Common myeloid progenitor, CD34-positive (primary cell): ENCODE measurements around the gene THRB.

Experiments used
- CTCF ChIA-PET: fragments of 350-600 bp; sonication (Branson Sonifier 250); formaldehyde crosslinking; loops from one replicate; lab custom pipeline; 2021; ENCODE audit warnings: antibody characterized with exemption; lab: Charles Lee
- POLR2A ChIA-PET: fragments of 350-600 bp; sonication (Branson Sonifier 250); formaldehyde crosslinking; loops from one replicate; lab custom pipeline; 2021; ENCODE audit warnings: antibody characterized with exemption; lab: Charles Lee
- DNase-seq, 3 donors: peaks; one replicate each; pipeline versions ENCODE4 v3.0.0 to v3.0.0-alpha.2; 2013
- H3K27ac ChIP-seq, 2 experiments: 1 replicate in 1 of 2; 2 replicates in 1 of 2; pipeline ENCODE4 v1.7.0; 2013; ENCODE audit warnings: inconsistent platforms in 2 of 2, low read length in 2 of 2, mild to moderate bottlenecking in 2 of 2, low read depth in 1 of 2, moderate library complexity in 1 of 2; ENCODE audit not compliant: severe bottlenecking in 2 of 2, insufficient read depth in 1 of 2, poor library complexity in 1 of 2
- H3K27me3 ChIP-seq, 5 experiments: replicated peaks in 2 of 5; 1 replicate in 3 of 5; 2 replicates in 2 of 5; pipeline versions ENCODE4 v1.6.1 to v1.7.0; 2013; ENCODE audit warnings: low read length in 4 of 5, mild to moderate bottlenecking in 2 of 5, moderate library complexity in 2 of 5, inconsistent platforms in 1 of 5; ENCODE audit not compliant: insufficient read depth in 5 of 5, control insufficient read depth in 4 of 5
- H3K36me3 ChIP-seq, 4 experiments: 1 replicate in 2 of 4; 2 replicates in 2 of 4; pipeline versions ENCODE4 v1.6.1 to v1.7.0; 2013; ENCODE audit warnings: low read length in 3 of 4, control low read depth in 1 of 4, mild to moderate bottlenecking in 1 of 4; ENCODE audit not compliant: control insufficient read depth in 4 of 4, insufficient read depth in 4 of 4
- H3K4me1 ChIP-seq, 4 experiments: 1 replicate in 3 of 4; 2 replicates in 1 of 4; pipeline versions ENCODE4 v1.6.1 to v1.7.1; 2013; ENCODE audit warnings: low read length in 3 of 4, mild to moderate bottlenecking in 3 of 4, control low read depth in 1 of 4, inconsistent platforms in 1 of 4, moderate library complexity in 1 of 4; ENCODE audit not compliant: control insufficient read depth in 4 of 4, insufficient read depth in 4 of 4; ENCODE audit errors: control extremely low read depth in 1 of 4
- H3K4me3 ChIP-seq, 7 experiments: 1 replicate in 4 of 7; 2 replicates in 3 of 7; pipeline versions ENCODE4 v1.5.1 to v1.7.0; 2013; ENCODE audit warnings: mild to moderate bottlenecking in 7 of 7, low read length in 6 of 7, moderate library complexity in 6 of 7, inconsistent platforms in 2 of 7, low read depth in 2 of 7, control low read depth in 1 of 7; ENCODE audit not compliant: insufficient read depth in 4 of 7, control insufficient read depth in 1 of 7; ENCODE audit errors: extremely low read depth in 1 of 7
- H3K9me3 ChIP-seq, 5 experiments: 1 replicate in 4 of 5; 2 replicates in 1 of 5; pipeline versions ENCODE4 v1.6.1 to v1.7.1; 2013; ENCODE audit warnings: low read length in 4 of 5, mild to moderate bottlenecking in 2 of 5, inconsistent platforms in 1 of 5, low read depth in 1 of 5, moderate library complexity in 1 of 5; ENCODE audit not compliant: control insufficient read depth in 4 of 5, insufficient read depth in 2 of 5; ENCODE audit errors: control extremely low read depth in 1 of 5
- WGBS: methylation state at CpG from one replicate; pipeline ENCODE4 v1.1.5; 2013; ENCODE audit not compliant: insufficient coverage; 5-methylcytosine and 5-hydroxymethylcytosine counted together

The THRB gene

DNA sequence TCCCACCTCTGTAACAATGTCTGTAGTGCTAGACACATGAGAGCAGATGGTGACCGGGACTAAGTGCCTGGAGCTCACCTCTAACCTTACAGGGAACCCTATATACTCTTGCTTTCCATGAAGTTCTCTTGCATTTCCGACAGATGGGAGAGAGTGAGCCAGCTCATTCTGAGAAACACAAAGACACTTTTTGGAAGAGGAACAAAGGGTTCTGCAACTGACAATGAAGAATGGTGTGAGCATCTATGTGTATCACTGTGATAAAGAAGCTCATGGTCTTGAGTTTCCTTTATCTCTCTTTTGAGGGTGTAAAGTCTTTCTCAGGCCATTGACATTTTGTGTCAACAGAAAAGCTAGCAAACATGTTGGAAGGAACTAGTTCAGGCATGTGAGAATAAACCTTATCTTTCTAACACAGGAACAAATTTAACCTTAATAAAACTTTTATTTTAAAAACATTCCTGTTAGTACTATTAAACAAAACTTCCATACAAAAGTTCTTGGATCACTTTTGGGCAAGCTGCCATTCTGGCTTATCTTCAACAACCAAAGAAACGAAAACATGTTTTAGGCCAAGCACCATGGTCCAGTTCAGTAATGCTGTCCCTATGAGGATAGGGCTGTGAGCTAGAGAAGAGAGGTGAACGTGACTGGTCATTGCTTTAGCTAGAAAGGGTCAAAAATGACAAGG lies 142.7 kb downstream of the THRB start:
- ChIA-PET POLR2A (no interaction called here), CTCF (interaction anchor here (0.8 to 1.6 kb wide), 4 partner anchors 9 to 165 kb away, joined by 3 to 4 read pairs (median 3); no protein-coding TSS in a partner anchor)

DNA sequence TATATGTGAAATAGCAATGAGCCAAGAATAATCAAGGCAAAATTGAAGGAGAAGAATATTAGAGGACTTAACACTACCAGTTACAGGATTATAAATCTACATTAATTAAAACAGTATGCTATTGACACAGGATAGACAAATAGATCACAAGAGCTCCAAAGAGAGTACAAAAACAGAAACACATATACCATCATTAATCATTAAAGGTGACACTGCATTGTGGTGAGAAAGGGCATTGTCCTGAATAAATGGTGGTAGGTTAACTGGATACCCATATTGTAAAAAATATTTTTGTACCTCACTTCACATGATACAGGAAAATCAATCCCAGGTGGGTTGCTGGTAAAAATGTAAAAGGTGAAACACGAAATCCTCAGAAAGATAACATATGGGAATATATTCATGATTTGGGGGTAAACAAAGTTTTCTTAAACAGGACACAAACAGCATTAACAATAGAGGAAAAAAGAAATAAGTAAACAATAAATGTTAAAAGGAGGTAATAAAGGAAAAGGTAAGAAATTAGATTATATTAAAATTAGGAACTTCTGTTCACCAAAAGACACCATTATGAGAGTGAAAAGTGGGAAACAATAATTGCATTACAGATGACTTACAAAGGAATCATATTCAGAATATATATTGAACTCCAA lies 145.2 kb downstream of the THRB start:
- no CpG with 5 or more reads among the region's 1 CpG for WGBS
- Histone ChIP-seq H3K27ac (peak overlapping the region in 1 of 2 experiments; percentile 52), H3K4me3 (no peak overlapping the region), H3K27me3 (no peaks in the 10 kb centered on the region), H3K9me3 (no peaks in the 10 kb centered on the region), H3K4me1 (no peaks in the 10 kb centered on the region), H3K36me3 (no peaks in the 10 kb centered on the region)
- CTCF ChIA-PET, result no interaction called here
- no peak for DNase-seq
- POLR2A ChIA-PET, result no interaction called here

More for the DNA sequence above, 142.7 kb downstream of the THRB start:
- H3K27me3 ChIP-seq, result no peaks in the 10 kb centered on the region
- H3K4me3 ChIP-seq, result no peak overlapping the region
- H3K27ac ChIP-seq, result peak overlapping the region in 1 of 2 experiments; percentile 55
- no peaks in the 10 kb centered on the region for H3K9me3 ChIP-seq
- DNase-seq, result peak in 1 of 3 donors; percentile 37
- H3K4me1 ChIP-seq, result no peaks in the 10 kb centered on the region
- WGBS, result 88% methylated on average over 1 of the region's 4 CpGs
- H3K36me3 ChIP-seq, result no peaks in the 10 kb centered on the region

DNA sequence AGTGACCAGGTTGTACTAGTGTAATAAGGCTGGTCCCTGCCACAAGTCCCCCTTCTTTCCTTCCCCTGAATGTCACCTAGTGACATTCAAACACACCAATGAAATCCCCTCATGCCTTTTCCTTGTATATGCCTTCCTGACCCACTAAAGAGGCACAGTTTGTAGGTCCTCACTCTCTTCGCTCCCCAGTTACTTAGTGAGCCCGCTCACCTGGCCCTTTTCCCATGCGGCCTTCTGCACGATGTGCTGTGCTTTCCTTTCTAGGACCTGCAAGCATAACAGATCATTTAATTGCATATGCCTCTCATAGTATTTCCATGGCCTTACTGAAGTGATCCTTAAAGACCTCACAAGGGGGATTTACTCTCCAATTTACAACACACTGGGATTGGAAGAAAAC lies 146.3 kb downstream of the THRB start:
- H3K4me3 ChIP-seq, result no peak overlapping the region
- no peaks in the 10 kb centered on the region for H3K4me1 ChIP-seq
- 98% methylated on average over 4 of the region's 4 CpGs for WGBS
- POLR2A ChIA-PET, result no interaction called here
- CTCF ChIA-PET, result no interaction called here
- H3K27me3 ChIP-seq, result no peaks in the 10 kb centered on the region
- no peak for DNase-seq
- H3K36me3 ChIP-seq, result no peaks in the 10 kb centered on the region
- no peaks in the 10 kb centered on the region for H3K9me3 ChIP-seq
- H3K27ac ChIP-seq, result no peak overlapping the region

DNA sequence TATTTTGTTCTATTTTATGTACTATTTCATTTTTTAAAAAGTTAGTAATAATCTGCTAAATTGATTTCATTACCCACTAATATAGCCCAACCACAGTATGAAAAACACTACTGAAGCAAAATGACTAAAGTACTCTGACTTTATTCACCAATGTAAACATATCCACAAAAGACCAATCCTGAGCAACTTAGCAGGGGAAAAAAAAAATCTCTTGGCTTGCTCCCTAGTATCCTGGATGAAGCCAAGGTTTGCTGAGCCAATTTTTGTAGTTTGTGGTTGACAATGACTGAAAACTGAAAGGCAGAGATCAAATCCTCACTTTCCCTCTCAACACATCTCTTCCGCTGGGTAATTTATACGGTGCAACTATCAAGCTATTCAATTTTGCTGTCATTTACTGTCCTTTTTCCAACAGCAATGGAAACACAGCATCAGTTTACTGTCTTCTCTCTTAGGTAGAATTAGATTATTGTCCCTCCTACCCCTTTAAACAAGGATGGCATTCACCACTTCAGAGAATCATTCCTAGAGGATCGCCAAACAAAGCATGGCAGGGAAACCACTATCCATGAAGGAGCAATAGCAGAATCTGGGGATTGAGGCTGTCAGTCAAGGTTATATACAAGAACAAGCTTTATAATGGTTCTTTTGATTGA lies 149.7 kb downstream of the THRB start:
- no peaks in the 10 kb centered on the region for H3K27me3 ChIP-seq
- no peak for DNase-seq
- no peaks in the 10 kb centered on the region for H3K36me3 ChIP-seq
- H3K4me3 ChIP-seq, result no peak overlapping the region
- no peaks in the 10 kb centered on the region for H3K4me1 ChIP-seq
- no peak overlapping the region for H3K27ac ChIP-seq
- POLR2A ChIA-PET, result interaction anchor here (0.8 kb wide), 1 partner anchor 16 kb away, joined by 3 read pairs; no protein-coding TSS in a partner anchor
- CTCF ChIA-PET, result no interaction called here
- WGBS, result 100% methylated on average over 3 of the region's 3 CpGs
- H3K9me3 ChIP-seq, result no peaks in the 10 kb centered on the region

DNA sequence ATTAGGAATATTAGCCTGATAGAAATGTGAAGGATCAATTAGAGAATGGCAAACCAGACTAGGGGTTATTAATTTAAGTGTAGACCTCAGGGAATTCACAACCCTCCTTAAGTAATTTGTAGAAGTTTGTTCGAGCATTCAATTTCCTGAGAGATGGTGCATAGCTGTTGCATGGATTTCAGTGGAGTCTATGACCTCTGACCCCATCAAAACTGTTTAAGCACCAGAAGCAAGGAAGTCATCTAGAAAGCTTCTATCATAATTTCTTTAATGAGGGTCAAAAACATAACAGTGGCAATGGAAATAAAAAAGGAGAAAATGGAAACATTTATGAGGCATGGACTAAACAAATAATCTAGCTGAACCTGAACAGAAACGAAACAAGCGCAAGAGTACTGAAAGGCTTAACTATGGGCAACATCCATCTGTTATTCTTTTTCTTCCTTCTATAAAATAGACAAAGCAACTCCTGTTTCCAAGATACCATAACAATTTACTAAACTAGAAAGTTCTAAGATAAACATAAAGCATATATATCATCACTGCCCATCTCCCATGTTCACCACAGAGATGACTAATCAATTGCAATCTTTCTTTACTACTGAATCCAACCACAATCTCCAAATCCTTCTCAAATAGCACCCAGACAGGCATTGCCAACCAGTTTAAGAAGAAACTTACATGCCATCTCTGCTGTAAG lies 151.4 kb downstream of the THRB start:
- CTCF ChIA-PET, result no interaction called here
- H3K4me3 ChIP-seq, result no peak overlapping the region
- POLR2A ChIA-PET, result no interaction called here
- H3K27ac ChIP-seq, result no peak overlapping the region
- no peaks in the 10 kb centered on the region for H3K9me3 ChIP-seq
- DNase-seq, result peak in 2 of 3 donors; percentile 31 to 64
- no peaks in the 10 kb centered on the region for H3K27me3 ChIP-seq
- no peaks in the 10 kb centered on the region for H3K36me3 ChIP-seq
- WGBS, result 100% methylated on average over 2 of the region's 3 CpGs
- no peaks in the 10 kb centered on the region for H3K4me1 ChIP-seq

DNA sequence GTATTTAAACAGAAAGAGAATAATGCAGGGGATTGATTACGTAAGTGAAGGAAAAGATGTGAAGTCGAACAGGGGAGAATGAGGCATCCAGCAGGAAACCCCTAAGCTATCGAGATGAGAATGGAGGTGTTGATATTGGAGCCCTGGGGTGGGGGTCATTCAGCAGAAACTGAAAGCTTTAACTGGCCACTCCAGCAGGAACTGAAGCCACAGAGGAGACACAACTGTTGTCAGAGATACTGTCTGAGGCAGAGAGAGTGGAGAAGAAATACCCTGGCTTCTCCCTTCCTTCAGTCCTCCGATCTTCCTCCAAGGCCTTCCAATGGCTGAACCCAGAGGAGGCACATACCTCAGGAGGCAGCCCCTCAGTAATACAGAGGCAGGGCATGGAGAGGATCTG lies 152.4 kb downstream of the THRB start:
- ChIA-PET POLR2A (no interaction called here), CTCF (no interaction called here)
- no peak for DNase-seq
- Histone ChIP-seq H3K27ac (no peak overlapping the region), H3K4me1 (no peaks in the 10 kb centered on the region), H3K9me3 (no peaks in the 10 kb centered on the region), H3K27me3 (no peaks in the 10 kb centered on the region), H3K36me3 (no peaks in the 10 kb centered on the region), H3K4me3 (no peak overlapping the region)
- WGBS, result 95% methylated on average over 4 of the region's 4 CpGs
